OCI-LY7 (cell line): Measurements from ENCODE around the gene FGF1. TPM values are rescaled to one million over a fixed set of nuclear protein-coding genes. Genes with fewer than 3 reads are reported as not detected.

Experiments used
- BruUV-seq: library from RNA; stranded (reverse); fragments of 400-500 nt; replicated peaks from 2 replicates; lab custom pipeline; 2021; lab: Mats Ljungman, UMichigan
- CTCF ChIA-PET: fragments of 300-600 bp; sonication (Branson Sonifier 250); formaldehyde crosslinking; loops from one replicate; lab custom pipeline; 2022; ENCODE audit warnings: antibody characterized with exemption; ENCODE audit not compliant: unreplicated experiment; lab: Charles Lee
- POLR2A ChIA-PET: fragments of 300-600 bp; sonication (Branson Sonifier 250); formaldehyde crosslinking; loops from one replicate; lab custom pipeline; 2022; ENCODE audit warnings: antibody characterized with exemption; lab: Charles Lee
- DNase-seq: peaks from one replicate; pipeline ENCODE4 v3.0.0-alpha.2; 2015; ENCODE audit warnings: low spot score
- H2AFZ ChIP-seq: fragments of 200-600 bp; sonication (generic), shearing (Covaris generic); 2 replicates; pipeline ENCODE4 v1.6.1; 2014; ENCODE audit warnings: mild to moderate bottlenecking, antibody characterized with exemption, low read length, moderate library complexity
- H3K27ac ChIP-seq: fragments of 200-600 bp; sonication (generic); 2 replicates; pipeline ENCODE4 v1.5.1; 2014; ENCODE audit warnings: mixed run types, low read depth, mild to moderate bottlenecking, moderate library complexity, low read length, inconsistent platforms; ENCODE audit not compliant: poor library complexity, severe bottlenecking
- H3K36me3 ChIP-seq: fragments of 200-600 bp; sonication (generic); 2 replicates; pipeline ENCODE4 v1.6.1; 2014; ENCODE audit warnings: mild to moderate bottlenecking, antibody characterized with exemption, low read length, moderate library complexity, mixed read lengths; ENCODE audit not compliant: insufficient read depth
- H3K4me1 ChIP-seq: fragments of 200-600 bp; sonication (generic); 2 replicates; pipeline ENCODE4 v1.5.1; 2014; ENCODE audit warnings: mild to moderate bottlenecking, low read length; ENCODE audit not compliant: insufficient read depth, poor library complexity, severe bottlenecking
- H3K4me2 ChIP-seq: fragments of 200-600 bp; sonication (generic); 2 replicates; pipeline ENCODE4 v1.6.1; 2014; ENCODE audit warnings: mild to moderate bottlenecking, low read length
- H3K4me3 ChIP-seq: fragments of 200-600 bp; sonication (generic); 2 replicates; pipeline ENCODE4 v1.5.1; 2014; ENCODE audit warnings: mild to moderate bottlenecking, low read depth, low read length; ENCODE audit not compliant: poor library complexity, severe bottlenecking
- H3K79me2 ChIP-seq: fragments of 200-600 bp; sonication (generic); 2 replicates; pipeline ENCODE4 v1.6.1; 2016; ENCODE audit warnings: low read depth, mild to moderate bottlenecking, low read length, moderate library complexity, mixed read lengths; ENCODE audit not compliant: insufficient read depth
- H3K9me2 ChIP-seq: fragments of 200-600 bp; sonication (generic); 2 replicates; pipeline ENCODE4 v1.6.1; 2016; ENCODE audit warnings: mild to moderate bottlenecking, low read length, mixed read lengths; ENCODE audit not compliant: insufficient read depth
- H3K9me3 ChIP-seq: fragments of 200-600 bp; sonication (generic); 2 replicates; pipeline ENCODE4 v1.6.1; 2014; ENCODE audit warnings: mild to moderate bottlenecking, mixed run types, low read length, mixed read lengths
- H4K20me1 ChIP-seq: fragments of 200-600 bp; sonication (generic); 2 replicates; pipeline ENCODE4 v1.6.1; 2014; ENCODE audit warnings: mild to moderate bottlenecking, antibody characterized with exemption, low read length, moderate library complexity, mixed read lengths; ENCODE audit not compliant: insufficient read depth
- EZH2phosphoT487 ChIP-seq: fragments of 200-600 bp; sonication (generic); IDR thresholded peaks from 2 replicates; pipeline ENCODE4 v1.6.1; 2018; ENCODE audit warnings: low read depth, borderline replicate concordance, mild to moderate bottlenecking, mixed run types, antibody characterized with exemption, low read length, moderate library complexity, mixed read lengths
- intact Hi-C: fragments of 100-400 bp; cut with micrococcal nuclease; formaldehyde crosslinking; loops from one replicate; pipeline ENCODE4 v1.10.0; 2022; ENCODE audit not compliant: unreplicated experiment
- total RNA-seq, 2 experiments: library from RNA; depleted of rRNA in 1 of 2; stranded (reverse); fragments of >200 nt in 1 of 2; shearing (Covaris generic) in 1 of 2; gene quantifications; 2 replicates each; pipeline ENCODE4 v1.2.3, GENCODE V29; 2014 to 2022
- TF ChIP-seq, protein P1 (sequence below): fragments of 200-600 bp; sonication (generic); conservative IDR thresholded peaks from 2 replicates; pipeline ENCODE4 v1.5.1; 2014; ENCODE audit warnings: mild to moderate bottlenecking, antibody characterized with exemption, low read length, moderate library complexity, mixed read lengths

FGF1 gene
- total RNA-seq, 2 experiments from 2014 or later = not detected

DNA sequence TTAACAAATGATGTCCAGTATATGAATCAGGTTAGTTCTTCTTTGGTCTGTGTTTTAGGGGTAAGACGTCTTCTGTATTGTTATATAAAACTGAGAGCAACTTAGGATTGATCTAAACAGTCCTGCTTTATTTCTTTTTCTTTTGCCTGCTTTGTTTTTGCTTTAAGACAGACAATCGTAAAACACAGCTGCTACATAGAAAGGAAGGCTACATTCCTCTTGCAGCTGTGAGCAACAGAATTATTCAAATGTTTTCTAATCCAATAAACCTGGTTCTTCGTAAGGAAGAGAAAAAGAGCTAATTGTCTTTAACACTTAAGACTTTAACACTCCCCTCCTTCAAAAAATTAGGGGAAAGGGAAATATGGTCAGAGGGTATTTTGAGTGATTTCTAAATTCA, 14.6 kb downstream of the FGF1 start:
- no peak overlapping the region for H3K27ac ChIP-seq
- CTCF ChIA-PET = no interaction called here
- H2AFZ ChIP-seq = no peak overlapping the region
- DNase-seq = no peak
- H3K9me2 ChIP-seq = no peaks in the 10 kb centered on the region
- intact Hi-C loops = no loop called here
- POLR2A ChIA-PET = interaction anchor here (0.7 to 1.0 kb wide), 2 partner anchors 522 to 600 kb away, joined by 3 to 4 read pairs; no protein-coding TSS in a partner anchor
- H3K4me1 ChIP-seq = no peaks in the 10 kb centered on the region
- no peak overlapping the region for H3K4me3 ChIP-seq
- no peaks in the 10 kb centered on the region for H4K20me1 ChIP-seq
- no peaks in the 10 kb centered on the region for H3K79me2 ChIP-seq
- BruUV-seq = no TSS peak
- TF ChIP-seq, protein P1, sequence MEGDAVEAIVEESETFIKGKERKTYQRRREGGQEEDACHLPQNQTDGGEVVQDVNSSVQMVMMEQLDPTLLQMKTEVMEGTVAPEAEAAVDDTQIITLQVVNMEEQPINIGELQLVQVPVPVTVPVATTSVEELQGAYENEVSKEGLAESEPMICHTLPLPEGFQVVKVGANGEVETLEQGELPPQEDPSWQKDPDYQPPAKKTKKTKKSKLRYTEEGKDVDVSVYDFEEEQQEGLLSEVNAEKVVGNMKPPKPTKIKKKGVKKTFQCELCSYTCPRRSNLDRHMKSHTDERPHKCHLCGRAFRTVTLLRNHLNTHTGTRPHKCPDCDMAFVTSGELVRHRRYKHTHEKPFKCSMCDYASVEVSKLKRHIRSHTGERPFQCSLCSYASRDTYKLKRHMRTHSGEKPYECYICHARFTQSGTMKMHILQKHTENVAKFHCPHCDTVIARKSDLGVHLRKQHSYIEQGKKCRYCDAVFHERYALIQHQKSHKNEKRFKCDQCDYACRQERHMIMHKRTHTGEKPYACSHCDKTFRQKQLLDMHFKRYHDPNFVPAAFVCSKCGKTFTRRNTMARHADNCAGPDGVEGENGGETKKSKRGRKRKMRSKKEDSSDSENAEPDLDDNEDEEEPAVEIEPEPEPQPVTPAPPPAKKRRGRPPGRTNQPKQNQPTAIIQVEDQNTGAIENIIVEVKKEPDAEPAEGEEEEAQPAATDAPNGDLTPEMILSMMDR = no peak
- TF ChIP-seq EZH2phosphoT487 = no peak
- H3K9me3 ChIP-seq = no peaks in the 10 kb centered on the region
- H3K36me3 ChIP-seq = no peaks in the 10 kb centered on the region
- H3K4me2 ChIP-seq = no peak overlapping the region

GRCh38 chr5:142670804-142671203, 15.1 kb downstream of the FGF1 start:
- H3K27ac ChIP-seq = no peak overlapping the region
- no peaks in the 10 kb centered on the region for H3K79me2 ChIP-seq
- H3K4me3 ChIP-seq = no peak overlapping the region
- H3K9me3 ChIP-seq = no peaks in the 10 kb centered on the region
- H3K4me2 ChIP-seq = no peak overlapping the region
- H3K9me2 ChIP-seq = no peaks in the 10 kb centered on the region
- POLR2A ChIA-PET = interaction anchor here (0.7 kb wide), 1 partner anchor 599 kb away, joined by 3 read pairs; no protein-coding TSS in a partner anchor
- CTCF ChIA-PET = no interaction called here
- no peaks in the 10 kb centered on the region for H3K36me3 ChIP-seq
- no peak for TF ChIP-seq EZH2phosphoT487
- TF ChIP-seq, protein P1 = no peak
- no peaks in the 10 kb centered on the region for H4K20me1 ChIP-seq
- no TSS peak for BruUV-seq
- no peak for DNase-seq
- H2AFZ ChIP-seq = no peak overlapping the region
- intact Hi-C loops = no loop called here
- no peaks in the 10 kb centered on the region for H3K4me1 ChIP-seq

DNA sequence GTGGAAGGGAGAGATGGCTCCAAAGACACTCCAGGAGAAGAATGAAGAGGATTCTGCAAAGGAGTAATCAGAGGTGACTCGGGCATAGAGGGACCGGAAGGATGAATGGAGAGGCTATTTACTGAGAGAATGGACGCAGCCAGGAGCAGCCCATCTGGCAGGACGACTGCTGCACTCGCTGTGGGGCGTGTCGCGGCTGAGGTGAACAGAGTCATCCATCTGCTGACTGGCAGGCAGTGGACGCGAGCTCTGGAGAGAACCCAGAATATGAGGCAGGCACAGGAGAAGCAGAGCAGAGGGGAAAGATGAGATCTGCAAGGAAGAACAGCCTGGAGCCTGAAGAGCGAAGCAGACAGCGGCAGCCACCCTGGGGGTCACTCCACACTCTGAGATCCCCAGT, 16.4 kb downstream of the FGF1 start:
- no peak overlapping the region for H2AFZ ChIP-seq
- H3K4me1 ChIP-seq = no peaks in the 10 kb centered on the region
- intact Hi-C loops = no loop called here
- no TSS peak for BruUV-seq
- no peaks in the 10 kb centered on the region for H3K9me2 ChIP-seq
- no peaks in the 10 kb centered on the region for H3K79me2 ChIP-seq
- no peak for DNase-seq
- H3K4me3 ChIP-seq = no peak overlapping the region
- H3K4me2 ChIP-seq = no peak overlapping the region
- no peak for TF ChIP-seq EZH2phosphoT487
- TF ChIP-seq, protein P1 = no peak
- POLR2A ChIA-PET = no interaction called here
- H3K27ac ChIP-seq = no peak overlapping the region
- CTCF ChIA-PET = no interaction called here
- no peaks in the 10 kb centered on the region for H3K9me3 ChIP-seq
- no peaks in the 10 kb centered on the region for H3K36me3 ChIP-seq
- H4K20me1 ChIP-seq = no peaks in the 10 kb centered on the region
